CD4-positive, alpha-beta T cell treated with Interleukin-17A for 1 hour (primary cell): ENCODE measurements around the gene IFT122.
"Not testable (repeated sequence)": the region's sequence is repeated elsewhere in the genome, so short reads cannot be mapped to it uniquely, and the experiment has no call there.

Experiments used
- DNase-seq: peaks from one replicate; pipeline ENCODE4 v3.0.0-alpha.2; 2020

The IFT122 gene

DNA sequence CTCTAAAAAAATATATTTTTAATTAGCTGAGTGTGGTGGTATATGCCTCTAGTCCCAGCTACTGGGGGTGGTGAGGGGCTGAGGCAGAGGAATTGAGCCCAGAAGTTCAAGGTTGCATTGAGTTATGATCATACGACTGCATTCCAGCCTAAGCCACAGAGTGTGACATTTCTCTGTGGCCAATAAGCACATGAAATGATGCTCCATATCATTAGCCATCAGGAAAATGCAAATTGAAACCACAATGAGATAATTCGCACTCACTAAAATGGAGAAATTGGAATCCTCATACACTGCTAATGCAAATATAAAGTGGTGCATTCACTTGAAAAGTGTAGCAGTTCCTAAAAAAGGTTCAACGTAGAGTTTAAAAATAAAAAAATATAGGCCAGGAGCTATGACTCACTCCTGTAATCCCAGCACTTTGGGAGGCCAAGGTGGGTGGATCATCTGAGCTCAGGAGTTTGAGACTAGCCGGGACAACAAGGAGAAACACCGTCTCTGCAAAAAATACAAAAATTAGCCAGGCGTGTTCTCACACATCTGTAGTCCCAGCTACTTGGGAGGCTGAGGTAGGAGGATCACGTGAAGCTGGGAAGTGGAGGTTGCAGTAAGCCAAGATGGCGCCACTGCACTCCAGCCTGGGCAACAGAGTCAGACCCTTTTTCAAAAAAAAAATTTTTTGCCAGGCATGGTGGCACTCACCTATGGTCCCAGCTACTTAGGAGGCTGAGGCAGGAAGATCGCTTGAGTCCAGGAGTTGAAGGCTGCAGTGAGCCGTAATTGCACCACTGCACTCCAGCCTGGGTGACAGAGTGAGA, 35.2 kb downstream of the IFT122 start:
- DNase-seq: no peak

DNA sequence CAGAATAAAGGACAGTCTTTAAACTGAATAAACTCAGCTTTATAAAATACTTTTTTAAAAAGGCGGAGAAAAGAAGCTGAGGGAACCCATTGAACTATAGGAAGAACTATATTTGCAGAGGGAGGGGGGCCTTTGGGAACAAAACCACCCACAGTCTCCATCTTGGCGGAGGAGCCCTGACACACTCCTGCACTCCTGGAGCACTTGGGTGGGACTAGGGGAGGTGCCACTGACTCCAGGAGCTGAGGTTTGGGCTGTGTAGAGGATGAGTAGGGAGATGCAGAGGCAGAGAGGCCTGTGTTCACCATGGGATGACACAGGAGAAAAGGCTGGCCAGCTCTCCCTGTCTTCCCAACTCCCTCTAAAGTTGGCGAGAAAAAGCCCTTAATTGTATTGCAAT, 35.8 kb downstream of the IFT122 start:
- no peak for DNase-seq

- DNase-seq: no peak
Measured at GRCh38 chr3:129476586-129476985, 36.6 kb downstream of the IFT122 start.

- DNase-seq: not testable (repeated sequence)
Measured at GRCh38 chr3:129481225-129481765, 41.3 kb downstream of the IFT122 start.

DNA sequence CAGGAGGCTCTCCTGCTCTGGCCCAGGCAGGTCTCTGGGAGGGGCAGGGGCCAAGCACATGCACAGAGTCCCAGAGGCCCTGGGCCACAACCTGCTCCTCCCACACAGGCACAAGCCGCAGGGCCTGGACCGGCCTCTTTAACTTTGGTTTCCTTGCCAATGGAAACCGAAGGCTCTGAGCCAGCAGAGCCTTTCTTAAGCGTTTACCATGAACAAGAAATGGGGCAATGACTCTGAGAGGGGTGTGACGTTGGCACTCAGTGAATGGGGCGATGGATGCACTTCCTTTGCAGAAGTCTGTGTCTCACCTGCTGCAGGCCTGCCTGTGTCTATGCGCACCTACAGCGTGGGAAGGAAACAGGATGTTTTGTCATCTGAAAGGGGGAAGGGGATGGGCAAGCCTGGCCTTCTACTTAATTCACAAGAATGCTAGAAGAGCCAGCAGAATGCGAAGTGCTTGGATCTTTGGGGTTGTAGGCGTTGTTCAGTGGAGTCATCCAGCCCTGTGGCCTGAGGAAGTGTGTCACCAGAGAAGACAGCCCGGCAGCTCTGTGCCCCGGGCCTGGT, 41.8 kb downstream of the IFT122 start:
- DNase-seq: peak; percentile 69

DNA sequence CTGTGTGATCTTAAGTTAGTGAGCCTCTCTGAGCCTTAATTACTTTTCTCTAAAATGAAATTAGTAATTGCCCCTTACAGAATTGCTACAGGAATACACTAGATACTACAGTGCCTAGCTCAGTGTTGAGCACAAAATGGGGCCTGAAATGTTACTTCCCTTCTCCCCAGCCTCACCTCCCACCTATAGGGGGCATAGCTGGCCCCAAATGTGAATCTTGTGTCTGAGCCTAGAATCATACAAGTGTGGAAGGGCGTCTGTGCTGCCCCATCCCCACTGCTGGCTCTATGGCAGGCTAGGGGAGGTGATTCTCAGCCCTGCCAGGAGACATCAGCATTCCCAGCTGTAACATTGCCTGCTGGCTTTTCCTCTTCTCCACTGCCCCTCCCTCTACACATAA, 42.7 kb downstream of the IFT122 start:
- DNase-seq: no peak

DNA sequence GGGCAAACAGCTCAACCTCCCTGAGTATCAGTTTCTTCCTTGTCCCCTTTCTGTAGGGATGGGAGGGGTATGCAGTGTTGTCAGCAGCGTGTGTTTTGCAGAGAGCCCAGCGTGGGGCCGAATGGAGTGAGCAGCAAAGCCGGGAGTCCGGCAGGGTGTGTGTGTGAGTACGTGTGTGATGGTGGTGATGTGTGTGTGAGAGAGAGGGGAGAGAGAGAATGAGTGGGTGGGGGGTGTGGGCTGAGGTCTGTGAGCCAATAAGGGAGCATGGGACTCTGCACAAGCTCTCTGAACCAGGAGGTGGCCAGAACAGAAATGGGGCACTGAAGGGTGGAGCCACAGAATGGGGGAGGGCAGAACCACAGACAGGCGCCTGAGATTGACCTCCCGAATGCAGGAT, 43.8 kb downstream of the IFT122 start:
- DNase-seq: no peak

- DNase-seq: not testable (repeated sequence)
Measured at GRCh38 chr3:129485146-129485545, 45.1 kb downstream of the IFT122 start.

DNA sequence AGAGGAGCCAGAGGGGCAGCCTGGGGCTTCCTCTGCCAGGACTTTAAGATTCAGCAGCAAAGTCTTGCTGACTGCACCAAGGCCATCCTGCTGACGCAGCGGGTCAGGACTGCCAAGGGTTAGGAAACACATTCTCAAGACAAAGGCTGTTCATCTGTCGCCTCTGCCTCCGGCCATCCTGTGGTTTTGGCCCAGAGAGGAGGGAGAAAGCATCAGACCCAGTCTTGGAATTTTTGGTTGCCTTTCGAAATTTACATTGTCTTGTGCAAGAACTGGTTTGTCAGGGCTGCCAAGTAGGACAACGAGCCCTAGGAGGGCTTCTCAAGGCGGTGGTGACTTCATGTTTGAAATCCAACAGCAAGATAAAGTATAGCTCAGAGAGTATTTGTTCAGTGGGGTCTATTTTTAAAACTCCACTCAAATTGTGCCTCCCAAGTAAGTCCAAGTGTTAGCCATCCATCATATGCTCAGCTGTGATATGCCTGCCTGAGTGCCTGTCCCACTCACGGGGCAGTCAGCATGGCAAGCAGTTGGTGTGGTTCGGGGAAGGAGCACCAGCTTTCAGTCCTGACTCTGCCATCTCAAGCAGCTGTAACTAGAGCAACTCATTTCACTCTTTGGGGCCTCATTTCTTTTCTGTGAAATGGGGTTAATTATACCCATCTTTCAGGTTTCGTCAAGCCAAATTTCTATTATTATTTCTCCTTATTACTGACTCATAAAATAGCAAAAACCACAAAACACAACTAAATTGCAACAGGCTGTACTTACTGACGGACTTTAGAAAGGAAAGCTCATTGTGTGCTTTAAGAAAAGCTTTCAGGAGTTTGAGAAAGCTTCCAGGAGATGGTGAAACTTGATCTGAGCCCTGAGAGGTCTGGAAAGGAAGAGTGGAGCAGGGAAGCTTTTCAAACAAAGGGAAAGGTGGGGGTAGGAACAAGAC, 46.0 kb downstream of the IFT122 start:
- DNase-seq: no peak

- DNase-seq: no peak
Measured at GRCh38 chr3:129486664-129487035, 46.6 kb downstream of the IFT122 start.

- DNase-seq: no peak
Measured at GRCh38 chr3:129487183-129487867, 47.3 kb downstream of the IFT122 start.

- DNase-seq: not testable (repeated sequence)
Measured at GRCh38 chr3:129487868-129488335, 47.9 kb downstream of the IFT122 start.

- not testable (repeated sequence) for DNase-seq
Measured at GRCh38 chr3:129489258-129489657, 49.2 kb downstream of the IFT122 start.

- DNase-seq: peak; percentile 68
Measured at GRCh38 chr3:129490273-129490675, 50.2 kb downstream of the IFT122 start.

DNA sequence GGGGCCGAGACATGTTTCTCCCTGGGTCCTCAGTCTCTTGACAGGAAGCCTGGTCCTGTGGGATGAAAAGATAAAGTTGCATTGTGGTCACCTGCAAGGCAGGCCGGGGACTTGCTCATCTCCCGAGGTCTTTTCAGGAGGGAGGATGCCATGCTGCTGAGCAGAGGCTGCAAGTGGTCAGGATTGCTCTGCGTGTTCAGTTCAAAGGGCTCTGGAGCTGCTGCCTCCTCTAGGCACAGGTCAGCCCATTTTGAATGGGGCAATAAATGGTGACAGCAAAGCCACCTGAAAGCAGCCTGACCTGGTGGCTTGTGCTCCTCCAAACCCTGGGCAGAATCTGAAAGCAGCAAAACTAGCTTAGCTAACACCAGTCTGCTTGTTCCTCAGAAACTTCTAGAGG, 51.1 kb downstream of the IFT122 start:
- DNase-seq: not testable (repeated sequence)

DNA sequence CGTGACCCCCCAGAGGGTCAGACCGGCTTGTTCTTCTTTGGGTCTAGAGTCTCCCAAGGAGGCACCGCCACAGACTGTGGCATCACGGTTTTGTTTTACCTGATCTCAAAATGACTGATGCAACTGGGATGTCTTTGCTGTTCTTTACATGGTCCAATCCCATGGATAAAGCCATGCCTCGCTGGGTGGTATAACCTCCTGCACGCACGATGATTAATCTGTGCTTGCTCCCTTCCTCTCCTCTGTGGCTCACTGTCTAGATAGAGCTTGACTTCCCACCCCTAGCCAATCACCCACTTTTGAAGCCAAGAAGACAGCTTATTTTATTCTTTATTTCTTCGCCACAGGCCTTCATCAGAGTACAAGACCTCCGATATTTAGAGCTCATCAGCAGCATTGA, 51.8 kb downstream of the IFT122 start:
- no peak for DNase-seq

DNA sequence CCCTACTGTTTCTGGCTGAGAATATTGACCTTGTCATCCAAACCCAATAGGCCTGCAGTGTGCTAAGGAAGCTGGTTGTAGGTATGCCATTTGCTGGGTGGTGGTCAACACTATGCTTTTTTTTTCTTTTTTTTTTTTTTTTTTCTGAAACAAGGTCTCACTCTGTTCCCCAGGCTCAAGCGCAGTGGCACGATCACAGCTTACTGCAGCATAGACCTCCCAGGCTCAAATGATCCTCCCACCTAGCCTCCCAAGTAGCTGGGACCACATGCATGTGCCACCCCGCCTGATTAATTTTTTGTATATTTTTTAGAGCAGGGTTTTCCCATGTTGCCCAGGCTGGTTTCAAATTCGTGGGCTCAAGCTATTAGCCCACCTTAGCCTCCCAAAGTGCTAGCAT, 52.7 kb downstream of the IFT122 start:
- no peak for DNase-seq

DNA sequence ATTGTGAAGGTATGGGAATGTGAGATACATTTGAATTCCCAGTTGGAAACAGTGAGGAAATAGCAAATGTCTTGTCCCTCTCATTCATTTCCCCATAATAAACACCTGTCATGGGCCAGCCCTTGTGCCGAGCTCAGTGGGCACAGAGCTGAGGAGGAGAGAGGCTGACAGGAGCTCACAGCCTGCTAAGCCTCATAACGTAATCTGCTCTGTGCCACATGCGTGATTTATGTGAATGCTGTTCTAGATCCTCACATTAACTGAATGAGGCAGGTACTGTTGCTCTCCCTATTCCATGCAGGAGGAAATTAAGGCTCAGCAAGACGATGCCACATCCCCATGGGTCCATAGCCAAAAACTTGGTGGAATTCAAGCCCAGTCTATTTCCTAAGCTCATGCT, 53.2 kb downstream of the IFT122 start:
- DNase-seq: no peak

DNA sequence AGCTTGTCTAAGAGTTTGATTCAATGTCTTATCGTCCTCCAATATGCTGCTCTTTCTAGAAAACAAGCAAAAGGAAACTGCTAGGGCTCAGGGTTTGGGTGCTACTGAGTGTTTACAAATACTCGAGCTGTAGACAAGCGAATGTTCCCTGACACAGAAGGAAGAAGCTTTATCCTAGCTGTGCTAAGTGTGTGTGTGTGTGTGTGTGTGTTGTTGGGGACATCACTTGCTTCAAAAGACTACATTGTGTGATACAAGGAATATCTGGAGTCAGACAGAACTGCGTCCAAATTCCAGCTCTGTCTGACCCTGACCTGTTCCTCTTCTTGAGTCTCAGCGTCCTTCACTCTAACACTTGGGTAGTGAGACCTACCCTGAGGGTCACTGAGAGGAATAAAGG, 54.5 kb downstream of the IFT122 start:
- not testable (repeated sequence) for DNase-seq

- DNase-seq: not testable (repeated sequence)
Measured at GRCh38 chr3:129495006-129495639, 55.1 kb downstream of the IFT122 start.

DNA sequence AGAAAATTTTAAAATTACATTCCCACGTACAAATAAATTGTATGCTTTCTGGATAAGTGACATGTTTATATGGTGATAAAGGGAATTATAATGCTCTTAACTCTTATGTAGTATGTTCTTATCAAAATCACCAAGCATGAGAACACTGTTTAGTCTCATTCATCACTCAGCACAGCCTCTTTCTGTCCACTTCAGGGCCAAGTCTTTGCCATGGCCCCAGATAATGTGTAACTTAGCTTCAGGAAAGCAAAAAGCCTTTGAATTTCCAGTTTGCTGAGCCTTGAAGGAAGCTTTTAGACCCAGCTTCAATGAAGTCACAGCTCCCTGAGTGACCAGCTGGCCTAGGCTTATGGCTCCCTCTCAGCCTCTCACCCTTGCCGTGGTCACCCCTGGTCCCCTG, 57.9 kb downstream of the IFT122 start:
- not testable (repeated sequence) for DNase-seq
